Stimulated activated CD8-positive, alpha-beta memory T cell treated with anti-CD3 and anti-CD28 coated beads, Interleukin-2, amount 100 ng/mL, for 48 hours (primary cell): ENCODE results near the gene CPSF4L.

Experiments
- DNase-seq, 2 donors: peaks; one replicate each; pipeline ENCODE4 v3.0.0-alpha.2; 2020; ENCODE audit warnings: low read depth in 2 of 2

The CPSF4L gene

DNA sequence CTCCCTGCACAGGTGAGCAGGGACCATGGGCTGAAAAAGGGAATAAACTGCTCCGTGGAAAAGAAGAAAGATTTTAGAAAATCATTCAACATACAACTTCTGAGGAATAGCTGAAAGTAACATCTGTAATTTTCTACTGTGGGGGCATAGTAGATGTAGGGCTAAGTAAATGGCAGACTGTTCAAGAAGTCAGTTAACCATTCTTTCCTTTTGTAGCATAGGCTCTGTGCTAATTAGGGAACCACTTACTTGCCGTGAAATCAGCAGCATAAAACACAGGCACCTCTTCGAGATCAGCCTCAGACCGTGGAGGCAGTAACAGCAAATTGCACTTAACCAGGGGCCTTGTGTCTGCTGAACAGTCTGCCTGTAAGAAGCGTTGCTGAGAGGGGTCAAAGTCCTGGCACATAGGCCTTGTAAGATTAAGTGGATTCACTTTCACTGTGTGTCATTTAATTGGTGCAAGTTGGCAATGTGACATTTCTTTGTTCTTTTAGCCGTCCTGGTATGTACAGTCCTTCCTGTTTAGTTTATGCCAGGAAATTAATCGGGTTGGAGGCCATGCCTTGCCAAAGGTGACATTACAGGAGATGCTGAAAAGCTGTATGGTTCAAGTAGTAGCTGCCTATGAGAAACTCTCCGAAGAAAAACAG, 58.4 kb downstream of the CPSF4L start:
- no peak for DNase-seq

- DNase-seq = no peak
Measured at GRCh38 chr17:73201215-73202069, 60.2 kb downstream of the CPSF4L start.

DNA sequence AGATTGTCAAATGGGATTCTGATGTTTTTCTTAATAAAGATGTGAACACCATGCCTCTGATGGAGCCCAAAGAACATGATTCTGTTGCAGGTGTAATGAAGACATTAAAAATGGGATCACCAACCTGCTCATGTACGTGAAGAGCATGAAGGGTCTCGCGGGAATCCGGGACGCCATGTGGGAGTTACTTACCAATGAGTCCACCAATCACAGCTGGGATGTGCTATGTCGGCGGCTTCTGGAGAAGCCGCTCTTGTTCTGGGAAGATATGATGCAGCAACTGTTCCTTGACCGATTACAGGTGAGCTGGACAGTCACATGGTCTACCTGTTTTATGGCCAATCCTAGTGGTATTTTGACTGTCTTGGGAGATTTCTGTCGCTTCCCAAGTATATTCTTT, 61.2 kb downstream of the CPSF4L start:
- no peak for DNase-seq

DNA sequence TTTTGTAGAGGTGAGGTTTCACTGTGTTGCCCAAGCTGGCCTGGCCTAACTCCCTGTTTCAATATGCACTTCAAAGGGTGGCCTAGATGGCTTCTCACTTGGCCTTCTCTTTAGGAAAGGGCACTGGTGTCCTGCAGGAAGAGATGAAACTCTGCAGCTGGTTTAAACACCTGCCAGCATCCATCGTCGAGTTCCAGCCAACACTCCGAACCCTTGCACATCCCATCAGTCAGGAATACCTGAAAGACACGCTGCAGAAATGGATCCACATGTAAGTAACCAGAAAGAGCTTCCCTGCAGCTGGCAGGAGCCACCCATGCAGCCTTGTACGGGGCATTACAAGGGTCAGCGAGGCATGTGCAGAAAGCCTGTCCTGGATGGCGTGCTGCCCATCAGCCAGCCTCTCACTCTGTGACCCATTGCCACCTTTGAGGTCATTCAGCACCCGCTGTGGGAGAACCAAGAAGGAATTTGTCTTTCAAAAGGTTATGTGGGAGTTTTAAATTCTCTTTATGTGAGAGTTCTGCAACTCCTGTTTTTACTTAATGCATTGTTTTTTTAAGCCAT, 61.8 kb downstream of the CPSF4L start:
- no peak for DNase-seq

GRCh38 chr17:73198930-73199260, 62.8 kb downstream of the CPSF4L start:
- DNase-seq = no peak
